Measurements from ENCODE around the gene TSPEAR. TPM values are rescaled to one million over a fixed set of nuclear protein-coding genes. Genes with fewer than 3 reads are reported as not detected.
"Not testable (repeated sequence)": the region's sequence is repeated elsewhere in the genome, so short reads cannot be mapped to it uniquely, and the experiment has no call there.

TSPEAR gene
- polyA plus RNA-seq, 1 of the 3 experiments (the other 2 are of a cell fraction): 0.08 TPM

DNA sequence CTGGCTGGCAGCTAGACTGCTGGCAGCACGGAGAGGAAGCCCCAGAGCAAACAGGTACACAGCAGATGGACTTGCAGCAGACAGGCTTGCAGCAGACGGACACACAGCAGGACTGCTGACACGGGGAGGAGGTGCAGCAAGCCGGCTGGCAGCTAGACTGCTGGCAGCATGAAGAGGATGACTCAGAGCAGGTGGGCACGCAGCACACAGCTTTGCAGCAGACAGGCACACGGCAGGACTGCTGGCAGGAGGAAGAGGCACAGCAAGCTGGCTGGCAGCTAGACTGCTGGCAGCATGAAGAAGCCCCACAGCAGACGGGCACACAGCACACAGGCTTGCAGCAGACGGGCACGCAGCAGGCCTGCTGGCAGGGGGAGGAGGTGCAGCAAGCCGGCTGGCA lies 160.6 kb downstream of the TSPEAR start:
- H3K79me2 ChIP-seq (ENCODE audit: insufficient read depth): no peaks in the 10 kb centered on the region
- WGBS (ENCODE audit: low lambda C conversion rate): 18% methylated on average over 7 of the region's 10 CpGs
- no peaks in the 10 kb centered on the region for H4K20me1 ChIP-seq (ENCODE audit: insufficient read depth)
- no peak overlapping the region for H2AFZ ChIP-seq (ENCODE audit: low read depth)
- no peaks in the 10 kb centered on the region for H3K4me1 ChIP-seq (ENCODE audit: control insufficient read depth in 1 of 2, insufficient read depth in 2 of 2, low read depth in 1 of 2, low read length in 1 of 2)
- TF ChIP-seq NRF1 (IDR thresholded peaks at IDR 0.05; ENCODE audit: low read depth, low read length) (no peak), RFX5 (IDR thresholded peaks at IDR 0.05; ENCODE audit: low read length) (no peak), MXI1 (IDR thresholded peaks at IDR 0.05; ENCODE audit: low read depth, low read length) (no peak), PBX3 (IDR thresholded peaks at IDR 0.05) (no peak), TCF12 (IDR thresholded peaks at IDR 0.05) (no peak), MAX (IDR thresholded peaks at IDR 0.05; ENCODE audit: low read depth) (no peak), MEF2A (IDR thresholded peaks at IDR 0.05; ENCODE audit: borderline replicate concordance, low read depth) (no peak), RXRA (IDR thresholded peaks at IDR 0.05; ENCODE audit: borderline replicate concordance, low read depth) (no peak), ZBTB33 (IDR thresholded peaks at IDR 0.05; ENCODE audit: borderline replicate concordance, low read depth) (no peak), FOXM1 (IDR thresholded peaks at IDR 0.05; ENCODE audit: low read depth) (no peak)
- TF ChIP-seq, protein P1, sequence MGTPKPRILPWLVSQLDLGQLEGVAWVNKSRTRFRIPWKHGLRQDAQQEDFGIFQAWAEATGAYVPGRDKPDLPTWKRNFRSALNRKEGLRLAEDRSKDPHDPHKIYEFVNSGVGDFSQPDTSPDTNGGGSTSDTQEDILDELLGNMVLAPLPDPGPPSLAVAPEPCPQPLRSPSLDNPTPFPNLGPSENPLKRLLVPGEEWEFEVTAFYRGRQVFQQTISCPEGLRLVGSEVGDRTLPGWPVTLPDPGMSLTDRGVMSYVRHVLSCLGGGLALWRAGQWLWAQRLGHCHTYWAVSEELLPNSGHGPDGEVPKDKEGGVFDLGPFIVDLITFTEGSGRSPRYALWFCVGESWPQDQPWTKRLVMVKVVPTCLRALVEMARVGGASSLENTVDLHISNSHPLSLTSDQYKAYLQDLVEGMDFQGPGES (IDR thresholded peaks at IDR 0.05; ENCODE audit: low read depth, low read length): no peak
- no peak for DNase-seq
- ChIA-PET CTCF (no interaction called here), POLR2A (interaction anchor here (0.6 kb wide), 1 partner anchor 25 kb away, joined by 3 read pairs; no protein-coding TSS in a partner anchor)
- no peak overlapping the region for H3K9ac ChIP-seq
- H3K4me3 ChIP-seq (ENCODE audit: low read depth in 2 of 2, low read length in 1 of 2): no peak overlapping the region
- no peaks in the 10 kb centered on the region for H3K36me3 ChIP-seq (replicated peaks in 1 of 2; ENCODE audit: control insufficient read depth in 1 of 2, insufficient read depth in 2 of 2, low read length in 1 of 2)
- no peak overlapping the region for H3K27ac ChIP-seq (ENCODE audit: low read depth in 2 of 2, low read length in 1 of 2)
- peaks cover 43% of the 10 kb centered on the region for H3K27me3 ChIP-seq (ENCODE audit: insufficient read depth)
- no peaks in the 10 kb centered on the region for H3F3A ChIP-seq (replicated peaks; ENCODE audit: insufficient read depth)
- H3K9me3 ChIP-seq: no peaks in the 10 kb centered on the region
- no peaks in the 10 kb centered on the region for H3K9me2 ChIP-seq
- no peak overlapping the region for H3K4me2 ChIP-seq

- peaks cover 38% of the 10 kb centered on the region for H3K27me3 ChIP-seq (ENCODE audit: insufficient read depth)
- DNase-seq; H3F3A ChIP-seq (replicated peaks; ENCODE audit: insufficient read depth); H3K9me2 ChIP-seq; H3K4me3 ChIP-seq (ENCODE audit: low read depth in 2 of 2, low read length in 1 of 2); H3K79me2 ChIP-seq (ENCODE audit: insufficient read depth); CTCF ChIA-PET; H2AFZ ChIP-seq (ENCODE audit: low read depth); H3K4me2 ChIP-seq; H4K20me1 ChIP-seq (ENCODE audit: insufficient read depth); H3K27ac ChIP-seq (ENCODE audit: low read depth in 2 of 2, low read length in 1 of 2); H3K4me1 ChIP-seq (ENCODE audit: control insufficient read depth in 1 of 2, insufficient read depth in 2 of 2, low read depth in 1 of 2, low read length in 1 of 2); H3K36me3 ChIP-seq (replicated peaks in 1 of 2; ENCODE audit: control insufficient read depth in 1 of 2, insufficient read depth in 2 of 2, low read length in 1 of 2); H3K9me3 ChIP-seq; H3K9ac ChIP-seq: not testable (repeated sequence)
- 42% methylated on average over 10 of the region's 17 CpGs for WGBS (ENCODE audit: low lambda C conversion rate)
- POLR2A ChIA-PET: interaction anchor here (0.6 kb wide), 1 partner anchor 25 kb away, joined by 3 read pairs; no protein-coding TSS in a partner anchor
Observed at GRCh38 chr21:44550285-44550684, 161.1 kb downstream of the TSPEAR start.

Measured in SK-N-SH (cell line).